CD4-positive, alpha-beta memory T cell (primary cell): Measurements from ENCODE around the gene OSBP. TPM values are rescaled to one million over a fixed set of nuclear protein-coding genes. Genes with fewer than 3 reads are reported as not detected.

Experiments used
- CTCF ChIA-PET: fragments of 350-600 bp; sonication (Branson Sonifier 250); formaldehyde crosslinking; loops from one replicate; lab custom pipeline; 2021; ENCODE audit warnings: inconsistent platforms; ENCODE audit not compliant: partially characterized antibody; lab: Charles Lee
- POLR2A ChIA-PET: fragments of 350-600 bp; sonication (Branson Sonifier 250); formaldehyde crosslinking; loops from one replicate; lab custom pipeline; 2021; ENCODE audit not compliant: partially characterized antibody; lab: Charles Lee
- DNase-seq, 5 donors: peaks; one replicate each; pipeline versions ENCODE4 v3.0.0 to v3.0.0-alpha.2; 2020 to 2022; ENCODE audit warnings: mixed read lengths in 1 of 5
- H3K27ac ChIP-seq: one replicate; pipeline ENCODE4 v1.7.0; 2013; ENCODE audit warnings: low read depth, low read length
- H3K27me3 ChIP-seq: 2 replicates; pipeline ENCODE4 v1.7.0; 2013; ENCODE audit warnings: mild to moderate bottlenecking, low read length, moderate library complexity; ENCODE audit not compliant: insufficient read depth
- H3K36me3 ChIP-seq: 2 replicates; pipeline ENCODE4 v1.7.0; 2013; ENCODE audit warnings: mild to moderate bottlenecking, low read length, moderate library complexity; ENCODE audit not compliant: insufficient read depth
- H3K4me1 ChIP-seq: 2 replicates; pipeline ENCODE4 v1.7.0; 2013; ENCODE audit warnings: mild to moderate bottlenecking, low read length, moderate library complexity; ENCODE audit not compliant: insufficient read depth
- H3K4me3 ChIP-seq, 2 donors: one replicate each; pipeline ENCODE4 v1.7.0; 2013; ENCODE audit warnings: low read length in 2 of 2, mild to moderate bottlenecking in 1 of 2
- H3K9me3 ChIP-seq, 2 donors: one replicate each; pipeline ENCODE4 v1.7.0; 2013; ENCODE audit warnings: low read length in 2 of 2, control low read depth in 1 of 2; ENCODE audit not compliant: control insufficient read depth in 1 of 2
- H3K27ac Mint-ChIP-seq, 7 donors: one replicate each; pipeline ENCODE4 v1.8.0; 2020 to 2021; ENCODE audit warnings: mixed read lengths in 7 of 7, mild to moderate bottlenecking in 6 of 7, inconsistent platforms in 3 of 7, moderate library complexity in 3 of 7
- H3K27me3 Mint-ChIP-seq, 2 donors: one replicate each; pipeline ENCODE4 v1.8.0; 2020 to 2021; ENCODE audit warnings: mixed read lengths in 2 of 2
- H3K36me3 Mint-ChIP-seq, 2 donors: one replicate each; pipeline ENCODE4 v1.8.0; 2020 to 2021; ENCODE audit warnings: mixed read lengths in 2 of 2, inconsistent platforms in 1 of 2, mild to moderate bottlenecking in 1 of 2
- H3K4me1 Mint-ChIP-seq, 4 donors: one replicate each; pipeline ENCODE4 v1.8.0; 2020 to 2021; ENCODE audit warnings: mixed read lengths in 4 of 4, mild to moderate bottlenecking in 1 of 4
- H3K4me3 Mint-ChIP-seq, 8 donors: one replicate each; pipeline ENCODE4 v1.8.0; 2020 to 2021; ENCODE audit warnings: mixed read lengths in 8 of 8, mild to moderate bottlenecking in 7 of 8, moderate library complexity in 6 of 8, inconsistent platforms in 3 of 8
- H3K9me3 Mint-ChIP-seq, 8 donors: one replicate each; pipeline ENCODE4 v1.8.0; 2020 to 2021; ENCODE audit warnings: mixed read lengths in 8 of 8, mild to moderate bottlenecking in 5 of 8, inconsistent platforms in 3 of 8, moderate library complexity in 1 of 8
- intact Hi-C: fragments of 100-400 bp; cut with micrococcal nuclease; formaldehyde crosslinking; loops from one replicate; pipeline ENCODE4 v1.15.1; 2023
- polyA plus RNA-seq, 2 donors: library from polyadenylated mRNA; unstranded; fragments of 300-500 nt; fragmentation: Illumina TruSeq; gene quantifications; one replicate each; pipeline ENCODE4 v1.2.3, GENCODE V29; 2021
- total RNA-seq, 2 experiments: library from RNA; stranded (reverse); gene quantifications; one replicate each; pipeline ENCODE4 v1.2.3, GENCODE V29; 2021

Gene OSBP
- total and polyA plus RNA-seq, 4 experiments from 2014 or later = 17.4 to 55.6 (median 48.4) TPM

DNA sequence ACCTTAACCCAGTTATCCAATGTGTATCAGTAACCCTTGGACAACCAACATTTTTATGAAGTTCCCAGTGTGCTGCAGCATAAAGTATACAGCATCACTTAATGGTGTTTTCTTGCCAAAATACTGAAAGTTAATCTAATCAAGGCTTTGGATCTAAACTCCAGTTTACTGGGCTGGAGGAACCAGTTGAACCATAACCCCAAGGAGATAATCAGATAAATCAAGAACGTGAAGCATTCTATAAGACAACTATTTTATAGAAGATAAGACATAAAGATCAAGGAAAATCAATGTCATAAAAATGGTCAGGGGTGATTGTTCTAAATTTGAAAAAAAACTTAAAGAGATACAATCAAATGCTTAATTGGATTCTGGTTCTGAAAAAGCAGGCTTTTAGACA is 2.3 kb upstream of the OSBP start:
- peaks cover 20 to 35% (median 25%) of the 10 kb centered on the region in 4 donors for H3K4me1 Mint-ChIP-seq
- no peak overlapping the region for H3K4me3 Mint-ChIP-seq
- H3K36me3 Mint-ChIP-seq = peaks cover 4 to 19% of the 10 kb centered on the region in 2 donors
- intact Hi-C loops = loop anchor here (2.0 to 5.0 kb wide), 3 partner anchors 137 to 1951 kb away; partner anchors contain the start of genes FAM111A, STX3 and ZDHHC5
- no peak overlapping the region for H3K4me3 ChIP-seq
- no peak for DNase-seq
- H3K27ac ChIP-seq = no peak overlapping the region
- no peaks in the 10 kb centered on the region for H3K9me3 ChIP-seq
- H3K27me3 Mint-ChIP-seq = no peaks in the 10 kb centered on the region
- peak overlapping the region in 4 of 7 donors; percentile 24 to 42 (median 36) for H3K27ac Mint-ChIP-seq
- no peaks in the 10 kb centered on the region for H3K27me3 ChIP-seq
- H3K9me3 Mint-ChIP-seq = peaks cover 0 to 2% (median 0%) of the 10 kb centered on the region in 8 donors
- POLR2A ChIA-PET = interaction anchor here (3.8 to 7.8 kb wide), 2 partner anchors 51 to 57 kb away, joined by 61 to 74 read pairs; partner anchors contain the start of gene PATL1
- peaks cover 31% of the 10 kb centered on the region for H3K4me1 ChIP-seq
- no peaks in the 10 kb centered on the region for H3K36me3 ChIP-seq
- CTCF ChIA-PET = interaction anchor here (0.7 to 1.1 kb wide), 2 partner anchors 52 to 81 kb away, joined by 3 to 4 read pairs; no protein-coding TSS in a partner anchor

DNA sequence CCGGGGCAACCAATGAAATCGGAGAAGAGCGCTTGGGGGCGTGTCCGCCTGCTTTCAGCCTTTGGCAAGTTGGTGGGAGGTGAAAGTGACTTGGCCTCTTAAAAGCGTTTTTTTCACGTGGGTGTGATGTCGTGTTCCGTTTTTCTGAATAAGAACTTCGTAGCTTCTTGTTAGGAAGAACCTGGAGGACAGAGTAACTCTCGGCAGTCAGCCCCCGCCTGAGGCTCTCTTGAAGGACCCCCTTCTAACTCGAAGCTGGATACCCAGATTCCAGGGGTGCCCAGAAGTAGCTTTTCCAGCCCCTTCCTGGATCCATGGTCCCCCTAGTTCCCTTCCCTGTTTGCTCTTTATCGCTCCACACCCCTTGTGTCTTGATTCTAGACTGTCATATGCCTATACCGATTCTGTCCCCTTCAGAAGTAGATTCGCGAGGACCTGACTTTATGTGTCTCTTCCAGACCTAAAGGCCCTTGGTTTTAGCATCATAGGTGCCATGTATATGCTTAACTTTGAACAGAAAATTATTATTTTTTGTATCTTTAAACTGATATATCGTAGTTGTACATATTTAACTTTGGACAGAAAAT is 915 bp upstream of the OSBP start:
- H3K27me3 ChIP-seq = no peaks in the 10 kb centered on the region
- H3K4me3 Mint-ChIP-seq = peak overlapping the region; percentile 60 to 97 (median 91)
- peak overlapping the region; percentile 95 for H3K27ac ChIP-seq
- H3K27me3 Mint-ChIP-seq = no peaks in the 10 kb centered on the region
- H3K36me3 ChIP-seq = no peaks in the 10 kb centered on the region
- intact Hi-C loops = loop anchor here (1.0 to 5.0 kb wide), 7 partner anchors 55 to 1949 kb away; partner anchors contain the start of genes FAM111A, STX3 and ZDHHC5
- no peaks in the 10 kb centered on the region for H3K9me3 ChIP-seq
- H3K36me3 Mint-ChIP-seq = peaks cover 6 to 27% of the 10 kb centered on the region in 2 donors
- ChIA-PET CTCF (interaction anchor here (0.7 to 2.3 kb wide), 10 partner anchors 7 to 79 kb away, joined by 3 to 12 read pairs (median 4); partner anchors contain the start of gene PATL1), POLR2A (interaction anchor here (0.9 to 7.8 kb wide), 29 partner anchors 9 to 1944 kb away, joined by 3 to 74 read pairs (median 6); partner anchors contain the start of genes DTX4, MRPL16, PATL1 and STX3)
- peak overlapping the region; percentile 83 to 99 (median 98) for H3K27ac Mint-ChIP-seq
- H3K9me3 Mint-ChIP-seq = peaks cover 0 to 2% (median 0%) of the 10 kb centered on the region in 8 donors
- H3K4me1 ChIP-seq = peaks cover 44% of the 10 kb centered on the region
- H3K4me1 Mint-ChIP-seq = peaks cover 29 to 49% (median 39%) of the 10 kb centered on the region in 4 donors
- H3K4me3 ChIP-seq = peak overlapping the region; percentile 74 to 86
- no peak for DNase-seq

DNA sequence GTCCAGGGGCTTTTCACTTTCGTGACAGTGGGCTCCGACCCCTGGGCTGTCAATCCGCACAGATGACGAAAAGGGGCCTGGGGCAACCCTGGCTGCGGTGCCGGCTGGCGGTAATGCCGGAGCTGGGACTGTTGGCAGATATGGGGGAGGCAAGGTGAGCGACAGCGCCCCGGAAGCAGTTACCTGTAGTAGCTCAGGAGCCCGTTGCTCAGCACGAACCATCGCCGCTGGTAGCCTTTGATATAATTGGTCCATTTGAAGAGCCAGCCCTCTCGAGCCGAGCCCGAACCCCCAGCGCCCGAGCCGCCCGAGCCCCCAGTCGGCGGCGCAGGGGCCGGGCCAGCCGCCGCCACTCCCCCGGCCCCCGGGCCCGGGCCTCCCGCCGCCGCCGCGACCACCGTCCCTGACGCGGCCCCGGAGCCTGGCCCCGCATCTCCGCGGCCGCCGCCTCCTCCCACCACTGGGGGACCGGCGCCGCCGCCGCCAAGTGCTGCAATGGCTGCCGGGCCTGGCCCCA is 396 bp downstream of the OSBP start:
- H3K4me3 Mint-ChIP-seq = peak overlapping the region; percentile 93 to 99 (median 96)
- H3K27me3 Mint-ChIP-seq = no peaks in the 10 kb centered on the region
- H3K27ac Mint-ChIP-seq = peak overlapping the region; percentile 83 to 99 (median 98)
- Histone ChIP-seq H3K9me3 (no peaks in the 10 kb centered on the region), H3K36me3 (peaks cover 2% of the 10 kb centered on the region), H3K4me3 (peak overlapping the region; percentile 77 to 84), H3K27ac (peak overlapping the region; percentile 71), H3K4me1 (peaks cover 48% of the 10 kb centered on the region), H3K27me3 (no peaks in the 10 kb centered on the region)
- peaks cover 6 to 33% of the 10 kb centered on the region in 2 donors for H3K36me3 Mint-ChIP-seq
- ChIA-PET CTCF (interaction anchor here (1.3 to 2.3 kb wide), 7 partner anchors 9 to 78 kb away, joined by 3 to 12 read pairs (median 5); partner anchors contain the start of gene PATL1), POLR2A (interaction anchor here (0.8 to 7.8 kb wide), 29 partner anchors 11 to 443 kb away, joined by 3 to 74 read pairs (median 6); partner anchors contain the start of genes DTX4, MRPL16, PATL1 and STX3)
- H3K9me3 Mint-ChIP-seq = peaks cover 0 to 2% (median 0%) of the 10 kb centered on the region in 8 donors
- intact Hi-C loops = loop anchor here (1.0 to 5.0 kb wide), 4 partner anchors 54 to 1948 kb away; partner anchors contain the start of genes FAM111A, MRPL16, PATL1 and ZDHHC5
- DNase-seq = peak; percentile 68 to 88 (median 75)
- H3K4me1 Mint-ChIP-seq = peaks cover 29 to 57% (median 42%) of the 10 kb centered on the region in 4 donors

DNA sequence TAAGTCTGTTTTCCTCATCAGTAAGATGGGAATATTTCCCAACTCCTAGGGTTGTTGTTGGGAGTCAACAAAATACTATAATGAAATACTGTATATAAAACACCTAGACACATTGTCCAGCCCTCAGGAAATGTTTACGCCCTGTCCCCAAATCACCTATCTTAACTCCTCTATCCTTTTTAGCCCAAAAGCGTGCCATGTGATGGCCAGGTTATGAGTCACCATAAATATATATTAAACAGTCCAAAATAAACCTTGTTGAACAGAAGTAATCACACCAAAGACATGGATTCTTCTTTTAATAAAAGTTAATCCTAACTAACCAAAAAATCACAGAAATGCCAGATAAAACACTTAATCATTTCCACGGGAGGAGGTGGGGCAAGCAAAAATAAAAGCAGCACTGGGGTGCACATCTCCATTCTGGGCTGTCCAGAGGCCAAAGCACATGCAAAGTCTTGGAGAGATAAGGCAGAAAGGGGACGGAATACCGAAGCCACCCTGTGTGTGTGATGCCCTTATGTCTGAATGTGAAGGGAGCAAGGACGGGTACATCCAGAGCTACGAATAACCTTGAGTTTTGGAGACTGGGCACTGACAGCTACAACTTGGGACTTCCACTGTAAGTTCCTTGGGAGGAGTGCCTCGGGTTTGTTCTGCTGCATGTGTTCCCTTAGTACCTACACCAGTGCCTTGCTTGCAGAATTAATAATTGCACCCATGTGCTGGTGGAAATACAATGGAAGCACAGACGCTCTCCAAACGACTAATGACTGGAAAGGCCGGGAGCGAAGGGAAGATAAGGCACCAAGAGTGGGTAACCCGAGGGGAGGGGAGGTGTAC is 1.1 kb downstream of the OSBP start:
- ChIA-PET CTCF (interaction anchor here (1.4 to 2.3 kb wide), 2 partner anchors 55 to 64 kb away, joined by 3 to 12 read pairs; partner anchors contain the start of gene PATL1), POLR2A (interaction anchor here (1.5 to 7.8 kb wide), 11 partner anchors 11 to 196 kb away, joined by 3 to 74 read pairs (median 8); partner anchors contain the start of genes MRPL16 and PATL1)
- H3K4me1 ChIP-seq = peaks cover 48% of the 10 kb centered on the region
- Mint-ChIP-seq H3K27me3 (no peaks in the 10 kb centered on the region), H3K9me3 (peaks cover 0 to 2% (median 0%) of the 10 kb centered on the region in 8 donors), H3K36me3 (peaks cover 8 to 40% of the 10 kb centered on the region in 2 donors), H3K27ac (peak overlapping the region; percentile 83 to 98 (median 93)), H3K4me3 (peak overlapping the region; percentile 93 to 99 (median 96)), H3K4me1 (peaks cover 31 to 63% (median 46%) of the 10 kb centered on the region in 4 donors)
- H3K4me3 ChIP-seq = peak overlapping the region; percentile 77 to 84
- intact Hi-C loops = loop anchor here (1.0 to 5.0 kb wide), 4 partner anchors 55 to 1947 kb away; partner anchors contain the start of genes FAM111A, MRPL16, PATL1 and ZDHHC5
- H3K27me3 ChIP-seq = no peaks in the 10 kb centered on the region
- peaks cover 9% of the 10 kb centered on the region for H3K36me3 ChIP-seq
- H3K9me3 ChIP-seq = no peaks in the 10 kb centered on the region
- peak overlapping the region; percentile 71 for H3K27ac ChIP-seq
- no peak for DNase-seq

DNA sequence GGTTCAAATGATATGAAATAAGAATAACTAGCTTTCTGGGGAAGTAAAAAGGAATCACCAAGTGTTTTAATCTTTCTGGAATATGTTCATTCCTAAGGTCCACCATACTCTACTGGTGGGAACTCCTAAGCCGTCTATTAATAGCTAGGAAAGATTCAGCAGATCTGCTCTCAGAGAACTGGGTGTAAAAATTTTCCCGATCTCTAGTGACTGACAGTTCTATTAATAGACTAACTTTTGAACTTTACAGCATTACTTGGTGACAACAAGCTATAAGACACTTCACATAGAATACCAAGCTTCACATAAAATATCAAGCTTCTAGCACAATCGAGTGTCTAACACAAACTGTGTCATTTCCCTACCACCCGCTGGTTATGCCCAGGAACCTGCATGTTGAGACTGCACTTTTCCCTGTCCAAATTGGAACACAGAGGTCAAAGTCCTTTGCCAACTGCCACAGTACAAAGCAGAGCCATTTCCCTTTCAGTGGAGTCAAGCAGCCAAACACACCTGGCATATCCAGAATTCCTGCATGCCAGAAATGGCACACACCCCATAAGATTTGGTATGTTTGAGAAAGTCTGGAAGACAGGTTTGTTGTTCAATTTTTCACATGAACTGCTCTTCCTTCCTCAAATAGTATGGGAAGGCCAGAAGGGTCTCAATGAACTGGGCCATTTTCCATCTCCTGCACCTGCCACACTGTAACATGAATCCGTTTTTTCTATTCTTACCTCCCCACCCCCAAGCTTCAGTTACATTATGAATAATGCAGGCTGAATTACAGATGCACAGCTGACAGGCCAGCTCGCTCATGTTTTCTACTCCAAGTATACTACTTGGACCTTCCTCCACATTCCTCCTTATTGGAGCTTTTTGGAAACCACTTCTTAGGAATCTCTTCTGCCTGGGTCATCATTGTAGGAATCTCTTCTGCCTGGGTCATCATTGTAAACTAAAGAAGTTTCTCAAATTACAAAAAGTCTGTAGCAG is 3.7 kb downstream of the OSBP start:
- no peaks in the 10 kb centered on the region for H3K9me3 ChIP-seq
- ChIA-PET POLR2A (interaction anchor here (1.2 to 7.8 kb wide), 4 partner anchors 12 to 57 kb away, joined by 3 to 61 read pairs (median 6); partner anchors contain the start of gene PATL1), CTCF (interaction anchor here (0.6 to 0.9 kb wide), 2 partner anchors 33 to 75 kb away, joined by 3 to 4 read pairs; no protein-coding TSS in a partner anchor)
- H3K9me3 Mint-ChIP-seq = peaks cover 0 to 2% (median 0%) of the 10 kb centered on the region in 8 donors
- H3K36me3 ChIP-seq = peaks cover 35% of the 10 kb centered on the region
- H3K4me3 Mint-ChIP-seq = peak overlapping the region in 6 of 8 donors; percentile 1 to 99 (median 33)
- peak overlapping the region in 4 of 7 donors; percentile 52 to 83 (median 70) for H3K27ac Mint-ChIP-seq
- peaks cover 36 to 84% (median 62%) of the 10 kb centered on the region in 4 donors for H3K4me1 Mint-ChIP-seq
- peaks cover 28 to 65% of the 10 kb centered on the region in 2 donors for H3K36me3 Mint-ChIP-seq
- peaks cover 45% of the 10 kb centered on the region for H3K4me1 ChIP-seq
- DNase-seq = no peak
- no peak overlapping the region for H3K27ac ChIP-seq
- no peak overlapping the region for H3K4me3 ChIP-seq
- no peaks in the 10 kb centered on the region for H3K27me3 ChIP-seq
- intact Hi-C loops = no loop called here
- no peaks in the 10 kb centered on the region for H3K27me3 Mint-ChIP-seq
